Renal cortex interstitium (tissue), 11 donors: ENCODE results near the gene PET100. TPM values are rescaled to one million over a fixed set of nuclear protein-coding genes. Genes with fewer than 3 reads are reported as not detected.

Experiments used
- DNase-seq, 11 donors: peaks; one replicate each; pipeline ENCODE4 v3.0.0-alpha.2; 2013; ENCODE audit warnings: low read depth in 9 of 11, low spot score in 4 of 11; ENCODE audit errors: extremely low read depth in 1 of 11
- polyA plus RNA-seq, 3 donors: library from polyadenylated mRNA; unstranded; fragments of 120-200 nt; gene quantifications; one replicate each; pipeline ENCODE4 v1.2.1, GENCODE V29; 2013; ENCODE audit not compliant: insufficient read length in 3 of 3

The PET100 gene
- polyA plus RNA-seq, 3 donors: 94.6 to 126 (median 122) TPM

DNA sequence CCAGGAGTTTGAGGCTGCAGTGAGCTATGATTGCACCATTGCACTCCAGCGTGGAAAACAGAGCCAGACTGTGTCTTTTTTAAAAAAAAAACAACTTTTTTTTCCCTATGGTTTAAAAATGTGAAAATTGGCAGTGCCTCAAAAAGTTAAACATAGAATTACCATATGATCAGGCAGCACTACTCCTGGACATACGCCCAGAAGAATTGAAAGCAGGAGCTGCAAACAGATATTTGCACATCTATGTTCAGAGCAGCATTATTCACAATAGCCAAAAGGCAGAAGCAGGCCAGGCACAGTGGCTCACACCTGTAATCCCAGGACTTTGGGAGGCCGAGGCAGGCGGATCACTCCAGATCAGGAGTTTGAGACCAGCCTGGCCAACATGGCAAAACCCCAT, 35.5 kb downstream of the PET100 start:
- DNase-seq: no peak

DNA sequence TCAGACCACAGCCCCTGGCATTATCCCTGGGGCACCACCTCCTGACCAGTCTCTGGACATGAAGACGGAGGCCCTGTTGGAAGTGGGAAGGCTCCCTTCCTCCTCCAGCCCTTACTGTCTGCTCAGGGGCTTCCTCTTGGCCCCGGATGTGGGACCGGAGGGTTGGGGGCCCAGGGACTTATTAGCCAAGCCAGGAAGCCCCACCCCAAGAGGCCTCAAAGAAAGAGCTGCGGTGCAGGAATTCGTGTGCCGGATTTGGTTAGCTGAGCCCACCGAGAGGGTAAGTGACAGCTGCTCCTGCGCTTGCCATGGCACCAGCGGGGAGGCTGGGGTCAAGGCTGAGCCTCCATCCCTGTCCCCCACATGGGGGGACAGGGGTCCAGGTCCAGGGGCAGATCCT, 39.2 kb downstream of the PET100 start, which contains the start of gene RETN:
Gene RETN, plus strand, starts transcription at position 208 of the 400 bp plus-strand sequence. CDS start 278 bp downstream, outside the sequence.
- DNase-seq: no peak

DNA sequence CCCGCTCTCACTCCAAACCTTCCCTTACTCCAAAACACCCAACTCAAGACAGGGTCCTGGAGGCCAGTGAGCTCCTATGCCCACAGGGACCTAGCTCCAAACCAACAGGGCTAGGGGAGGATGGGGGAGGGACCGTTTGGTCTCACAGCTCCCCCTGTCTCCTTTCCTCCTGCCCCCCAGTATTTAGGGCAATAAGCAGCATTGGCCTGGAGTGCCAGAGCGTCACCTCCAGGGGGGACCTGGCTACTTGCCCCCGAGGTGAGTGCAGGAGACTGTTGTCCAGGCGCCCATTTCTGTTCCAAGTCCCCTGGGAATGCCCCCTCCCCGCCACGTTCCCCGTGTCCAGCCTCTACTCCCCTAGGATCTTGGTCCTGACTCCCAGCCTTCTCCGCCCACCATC, 40.0 kb downstream of the PET100 start:
- DNase-seq: no peak

DNA sequence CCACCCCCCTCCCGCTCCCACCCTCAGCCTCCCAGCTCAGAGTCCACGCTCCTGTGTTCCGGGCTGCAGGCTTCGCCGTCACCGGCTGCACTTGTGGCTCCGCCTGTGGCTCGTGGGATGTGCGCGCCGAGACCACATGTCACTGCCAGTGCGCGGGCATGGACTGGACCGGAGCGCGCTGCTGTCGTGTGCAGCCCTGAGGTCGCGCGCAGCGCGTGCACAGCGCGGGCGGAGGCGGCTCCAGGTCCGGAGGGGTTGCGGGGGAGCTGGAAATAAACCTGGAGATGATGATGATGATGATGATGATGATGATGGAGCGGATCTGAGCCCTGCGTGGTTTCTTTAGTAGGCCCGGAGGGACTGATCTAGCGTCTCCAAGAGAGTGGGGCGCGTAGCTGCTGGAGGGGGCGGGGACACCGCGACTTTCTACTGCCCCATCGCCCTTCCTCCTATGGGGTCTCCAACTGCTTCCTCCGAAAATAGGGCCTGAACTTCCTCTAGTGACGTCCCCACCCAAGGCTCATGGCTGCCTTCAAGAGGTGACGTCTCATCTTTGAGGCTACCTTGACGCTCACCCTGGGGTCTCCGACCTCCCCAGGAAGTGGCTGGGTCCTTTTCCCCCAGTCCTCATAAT, 40.7 kb downstream of the PET100 start:
- peak in 1 of 11 donors; percentile 45 for DNase-seq

DNA sequence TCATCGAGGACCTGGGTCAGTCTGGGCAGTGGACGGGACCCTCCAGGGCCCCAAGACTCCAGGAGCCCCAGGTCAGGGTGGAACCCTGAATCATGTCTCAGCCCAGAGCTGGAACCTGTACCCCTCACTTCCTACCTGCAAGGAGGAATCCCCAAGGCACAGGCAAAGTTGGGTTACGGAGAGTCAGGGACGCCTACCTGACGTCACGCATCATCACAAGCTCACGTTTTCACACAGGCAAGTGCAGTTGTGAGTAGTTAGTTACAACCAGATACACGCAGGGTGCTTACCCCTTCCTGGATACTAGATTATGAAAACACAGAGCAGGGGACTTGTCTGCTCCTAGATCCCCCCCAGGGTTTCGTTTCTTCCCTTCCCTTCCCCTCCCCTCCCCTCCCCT, 41.2 kb downstream of the PET100 start:
- DNase-seq: no peak

DNA sequence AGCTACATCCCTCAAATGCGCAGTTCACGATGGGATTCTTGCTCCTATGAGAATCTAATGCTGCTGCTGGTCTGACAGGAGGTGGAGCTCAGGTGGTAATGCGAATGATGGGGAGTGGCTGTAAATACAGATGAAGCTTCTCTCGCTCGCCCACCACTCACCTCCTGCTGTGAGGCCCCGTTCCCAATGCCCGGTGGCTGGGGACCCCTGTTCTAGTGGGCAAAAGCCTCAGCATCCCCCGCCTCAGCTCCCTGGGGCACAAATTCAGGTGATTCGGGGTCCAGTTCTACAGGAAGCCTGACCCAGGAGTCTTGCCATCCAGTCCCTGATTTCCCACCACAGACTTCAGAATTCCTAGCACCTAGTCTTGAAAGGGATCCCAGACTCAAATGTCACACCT, 42.9 kb downstream of the PET100 start:
- no peak for DNase-seq

DNA sequence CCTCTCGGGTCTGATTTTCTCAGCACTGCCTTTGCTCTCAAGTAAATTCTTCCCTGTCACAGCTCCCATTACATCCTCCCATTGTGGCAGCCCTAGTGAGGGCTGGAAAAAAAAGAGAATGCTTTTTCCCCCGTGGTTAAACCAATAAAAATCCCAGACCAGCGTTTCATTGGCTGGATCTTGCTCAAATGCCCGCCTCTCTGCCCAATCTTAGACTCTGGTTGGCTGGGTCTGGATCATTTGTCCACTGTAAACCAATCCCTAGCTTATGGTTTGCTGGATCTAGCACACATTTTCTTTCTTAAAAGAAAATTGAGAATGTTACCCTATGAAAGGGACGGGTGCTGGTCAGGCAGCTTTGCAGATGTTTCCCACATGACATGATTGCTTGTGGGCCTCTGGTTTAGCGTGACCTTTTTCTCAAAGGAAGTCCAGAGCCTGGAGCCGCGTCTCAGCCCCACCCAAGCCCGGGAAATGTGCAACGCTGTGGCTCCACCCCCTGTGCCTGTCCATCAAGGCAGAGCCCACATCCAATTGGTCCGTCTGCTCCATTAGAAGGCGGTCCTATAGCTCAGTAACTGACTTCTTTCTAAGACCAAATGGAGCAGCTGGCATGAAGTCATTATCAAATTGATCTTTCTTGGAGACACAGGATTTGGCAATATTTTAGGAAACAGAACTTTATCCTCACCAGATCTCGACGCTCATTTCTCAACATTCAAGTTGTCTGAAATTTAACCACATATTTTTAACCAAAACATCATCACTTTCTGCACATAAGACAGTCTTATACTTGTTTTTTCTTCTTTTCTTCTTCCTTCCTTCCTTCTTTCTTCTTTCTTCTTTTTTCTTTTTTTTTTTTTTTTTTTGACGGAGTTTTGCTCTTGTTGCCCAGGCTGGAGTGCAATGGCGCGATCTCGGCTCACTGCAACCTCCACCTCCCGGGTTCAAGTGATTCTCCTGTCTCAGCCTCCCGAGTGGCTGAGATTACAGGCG, 44.7 kb downstream of the PET100 start:
- peak in 1 of 11 donors; percentile 19 for DNase-seq

DNA sequence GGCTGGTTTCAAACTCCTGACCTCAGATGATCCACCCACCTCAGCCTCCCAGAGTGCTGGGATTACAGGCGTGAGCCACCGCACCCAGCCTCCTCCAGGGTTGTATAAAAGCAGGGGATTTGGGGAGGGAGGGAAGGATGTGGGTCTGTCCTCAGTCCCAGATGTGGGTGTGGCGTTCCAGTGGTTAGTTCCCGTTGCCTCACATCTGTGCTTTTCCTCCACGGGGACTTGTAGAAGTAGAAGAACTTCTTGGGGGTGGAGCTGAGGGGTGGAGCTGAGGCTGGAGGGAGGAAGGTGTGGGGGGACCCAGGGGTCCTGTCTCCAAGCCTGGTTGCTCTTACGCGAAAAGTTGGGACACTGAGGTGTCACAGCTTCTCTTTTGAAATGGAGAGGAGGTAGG, 46.8 kb downstream of the PET100 start:
- no peak for DNase-seq

DNA sequence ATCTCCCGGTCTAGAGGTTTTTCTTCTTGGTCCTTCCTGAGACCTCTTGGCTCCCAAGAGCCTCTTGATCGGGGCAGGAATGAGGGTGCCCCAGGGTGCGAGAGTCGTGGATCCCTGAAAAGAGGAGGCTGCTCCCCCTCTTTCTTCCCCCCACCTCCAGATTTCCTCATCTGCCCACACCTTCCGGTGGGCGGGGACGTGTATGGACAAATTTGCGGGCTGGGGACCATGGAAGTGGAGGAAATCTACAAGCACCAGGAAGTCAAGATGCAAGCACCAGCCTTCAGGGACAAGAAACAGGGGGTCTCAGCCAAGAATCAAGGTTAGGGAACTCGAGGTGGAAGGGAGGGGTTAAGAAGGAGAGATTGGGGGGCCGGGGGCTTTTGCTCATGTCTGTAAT, 47.3 kb downstream of the PET100 start, which contains the start of gene MCEMP1:
Gene MCEMP1, plus strand, starts transcription at position 237 of the 400 bp plus-strand sequence. Its CDS starts 31 bp downstream, at position 268.
- no peak for DNase-seq

DNA sequence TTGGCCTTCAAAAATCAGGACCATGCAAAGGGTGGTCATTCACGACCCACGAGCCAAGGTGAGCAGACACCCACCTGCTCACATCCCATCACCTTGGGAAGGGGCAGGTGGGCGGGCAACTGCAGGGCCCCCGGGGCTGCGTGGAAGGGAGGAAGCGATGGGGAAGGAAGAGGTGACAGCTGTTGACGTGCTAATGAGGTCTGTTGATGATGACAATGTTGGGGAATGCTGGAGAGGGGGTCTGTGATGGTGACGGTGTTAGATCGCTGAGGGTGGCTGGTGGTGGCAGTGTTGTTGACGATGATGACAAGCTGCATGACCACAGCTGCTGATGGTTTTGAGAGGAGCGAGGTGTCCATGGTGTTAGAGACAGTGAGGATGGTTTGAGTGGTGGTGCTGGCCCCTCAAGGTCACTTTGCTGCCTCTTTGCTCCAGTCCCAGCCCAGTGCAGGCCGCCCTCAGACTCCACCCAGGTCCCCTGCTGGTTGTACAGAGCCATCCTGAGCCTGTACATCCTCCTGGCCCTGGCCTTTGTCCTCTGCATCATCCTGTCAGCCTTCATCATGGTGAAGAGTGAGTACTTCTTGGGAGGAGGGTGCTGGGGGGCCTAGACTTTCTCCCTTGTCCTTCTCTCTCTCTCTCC, 48.2 kb downstream of the PET100 start:
- no peak for DNase-seq

DNA sequence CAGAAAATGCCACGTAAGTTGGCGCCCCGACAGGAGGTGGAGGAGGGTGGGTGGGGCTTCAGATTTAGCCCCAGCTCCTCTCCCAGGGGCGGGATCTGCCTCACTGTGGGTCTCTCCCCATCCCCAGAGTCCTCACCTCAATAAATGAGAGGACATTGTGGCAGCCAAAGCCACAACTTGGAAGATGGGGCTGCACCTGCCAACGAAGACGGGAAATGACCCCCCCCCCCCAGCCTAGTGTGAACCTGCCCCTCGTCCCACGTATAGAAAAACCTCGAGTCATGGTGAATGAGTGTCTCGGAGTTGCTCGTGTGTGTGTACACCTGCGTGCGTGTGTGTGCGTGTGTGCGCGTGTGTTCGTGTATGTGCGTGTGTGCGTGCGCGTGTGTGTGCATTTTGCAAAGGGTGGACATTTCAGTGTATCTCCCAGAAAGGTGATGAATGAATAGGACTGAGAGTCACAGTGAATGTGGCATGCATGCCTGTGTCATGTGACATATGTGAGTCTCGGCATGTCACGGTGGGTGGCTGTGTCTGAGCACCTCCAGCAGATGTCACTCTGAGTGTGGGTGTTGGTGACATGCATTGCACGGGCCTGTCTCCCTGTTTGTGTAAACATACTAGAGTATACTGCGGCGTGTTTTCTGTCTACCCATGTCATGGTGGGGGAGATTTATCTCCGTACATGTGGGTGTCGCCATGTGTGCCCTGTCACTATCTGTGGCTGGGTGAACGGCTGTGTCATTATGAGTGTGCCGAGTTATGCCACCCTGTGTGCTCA, 49.6 kb downstream of the PET100 start:
- no peak for DNase-seq

DNA sequence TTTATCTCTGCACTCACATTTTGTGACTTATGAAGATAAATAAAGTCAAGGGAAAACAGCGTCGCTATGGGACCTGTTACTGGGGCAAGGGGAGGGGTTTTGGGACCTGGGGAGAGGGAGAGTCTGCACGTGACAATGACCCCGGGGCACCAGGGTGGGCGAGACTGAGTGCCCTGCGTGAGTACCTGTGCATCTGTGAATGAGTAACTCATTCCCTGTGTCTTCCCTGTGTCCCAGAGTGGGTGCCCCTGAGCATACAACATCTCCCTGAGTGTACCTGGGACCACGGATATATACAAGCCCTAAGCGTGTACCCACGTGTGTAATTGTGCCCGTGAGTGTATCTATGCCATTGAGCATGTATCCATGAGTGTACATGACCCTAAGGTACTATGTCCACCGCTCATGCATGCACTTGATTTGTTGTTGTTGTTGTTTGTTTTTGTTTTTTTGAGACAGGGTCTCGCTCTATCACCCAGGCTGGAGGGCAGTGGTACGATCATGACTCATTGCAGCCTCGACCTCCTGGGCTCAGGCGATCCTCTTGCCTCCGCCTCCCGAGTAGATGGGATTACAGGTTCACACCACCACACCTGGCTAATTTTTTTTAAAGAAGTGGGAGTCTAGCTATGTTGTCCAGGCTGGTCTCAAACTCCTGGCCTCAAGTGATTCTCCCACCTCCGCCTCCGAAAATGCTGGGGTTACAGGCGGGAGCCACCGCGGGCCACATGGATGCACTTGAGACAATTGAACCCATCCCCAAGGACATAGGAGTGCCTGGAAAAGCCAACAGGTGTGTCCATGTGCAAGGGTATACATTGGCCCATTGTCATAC, 50.4 kb downstream of the PET100 start:
- no peak for DNase-seq

DNA sequence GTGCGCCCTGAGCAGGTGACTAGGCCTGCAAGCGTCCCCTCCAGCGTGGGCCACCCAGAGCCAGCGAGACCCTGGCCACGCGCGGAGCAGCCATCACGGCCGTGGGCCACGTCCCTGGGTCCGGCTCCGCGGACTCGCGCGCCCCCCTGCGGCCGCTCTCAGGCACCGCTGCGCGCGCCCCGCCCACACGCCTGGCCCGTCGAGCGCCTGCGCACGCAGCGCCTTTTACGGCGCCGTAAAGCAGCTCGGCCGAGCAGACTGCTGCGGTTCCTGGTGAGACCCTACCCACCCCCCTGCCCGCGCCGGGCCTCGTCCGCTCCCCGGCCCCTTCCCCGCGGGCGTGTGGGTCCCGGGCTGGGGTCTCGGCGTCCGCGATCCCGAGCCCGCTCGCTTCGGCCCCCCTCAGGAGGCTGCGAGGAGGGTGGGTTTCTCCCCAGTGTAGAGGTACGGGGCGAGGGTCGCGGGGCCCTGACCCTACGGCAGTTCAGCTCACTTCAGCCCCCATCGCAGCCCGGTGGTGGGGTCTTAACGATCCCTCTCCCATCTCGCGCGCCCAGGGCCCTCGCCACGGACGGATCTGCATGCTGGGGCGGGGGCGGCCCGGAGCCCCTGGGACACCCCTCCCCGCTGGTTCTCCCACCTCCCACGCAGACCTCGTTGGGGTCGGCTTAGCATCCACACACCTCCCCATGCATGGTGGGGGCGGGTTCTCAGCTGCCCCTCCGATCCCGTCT, 51.2 kb downstream of the PET100 start, which contains the start of gene TRAPPC5:
Gene TRAPPC5, plus strand, starts transcription at position 228 of the 734 bp plus-strand sequence. CDS start 1,421 bp downstream, outside the sequence.
- DNase-seq: peak; percentile 69 to 87 (median 81)
